CD4-positive, alpha-beta T cell treated with Interleukin-12 subunit alpha and Interleukin-12 subunit beta, for 1 hour (primary cell): ENCODE results near the gene CDC20.

Experiments
- DNase-seq: peaks from one replicate; pipeline ENCODE4 v3.0.0-alpha.2; 2020

CDC20 gene

DNA sequence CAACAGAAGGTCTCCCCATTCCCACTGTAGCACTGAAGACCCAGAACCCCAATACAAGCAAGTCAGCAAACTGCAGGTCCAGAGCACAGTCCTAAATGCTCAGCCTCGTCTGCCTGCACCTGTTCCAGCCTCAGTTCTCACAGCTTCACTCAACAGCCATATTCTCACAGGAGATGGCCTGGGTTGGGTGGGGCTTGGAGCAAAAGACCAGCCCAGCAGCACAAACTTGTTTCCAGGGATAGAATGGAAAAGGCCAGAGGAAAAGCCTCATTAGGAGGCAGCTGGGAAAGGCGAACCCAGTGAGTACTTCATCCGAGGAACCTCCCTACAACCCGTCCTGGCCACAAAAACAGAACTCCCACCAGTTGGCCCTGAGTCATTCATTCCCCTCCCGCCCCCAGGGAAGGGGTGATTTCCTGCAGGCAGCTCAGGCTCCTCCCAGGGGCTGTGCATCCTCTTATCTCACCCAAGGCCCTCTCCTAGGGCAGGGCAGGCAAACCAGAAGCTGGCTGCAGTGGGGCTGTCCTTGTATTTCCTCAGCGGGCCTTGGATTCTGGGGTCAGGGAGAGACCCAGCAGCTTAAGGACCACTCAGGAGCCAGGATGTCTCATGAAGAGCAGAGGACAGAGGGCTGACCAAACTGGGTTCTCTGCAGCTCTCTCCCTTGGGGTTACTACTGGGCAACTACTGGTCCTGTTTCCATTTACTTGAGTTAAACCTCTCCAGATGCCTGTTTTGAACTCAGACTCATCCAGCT is 28.6 kb upstream of the CDC20 start:
- no peak for DNase-seq

- no peak for DNase-seq
Observed at GRCh38 chr1:43331688-43332087, 27.1 kb upstream of the CDC20 start.

DNA sequence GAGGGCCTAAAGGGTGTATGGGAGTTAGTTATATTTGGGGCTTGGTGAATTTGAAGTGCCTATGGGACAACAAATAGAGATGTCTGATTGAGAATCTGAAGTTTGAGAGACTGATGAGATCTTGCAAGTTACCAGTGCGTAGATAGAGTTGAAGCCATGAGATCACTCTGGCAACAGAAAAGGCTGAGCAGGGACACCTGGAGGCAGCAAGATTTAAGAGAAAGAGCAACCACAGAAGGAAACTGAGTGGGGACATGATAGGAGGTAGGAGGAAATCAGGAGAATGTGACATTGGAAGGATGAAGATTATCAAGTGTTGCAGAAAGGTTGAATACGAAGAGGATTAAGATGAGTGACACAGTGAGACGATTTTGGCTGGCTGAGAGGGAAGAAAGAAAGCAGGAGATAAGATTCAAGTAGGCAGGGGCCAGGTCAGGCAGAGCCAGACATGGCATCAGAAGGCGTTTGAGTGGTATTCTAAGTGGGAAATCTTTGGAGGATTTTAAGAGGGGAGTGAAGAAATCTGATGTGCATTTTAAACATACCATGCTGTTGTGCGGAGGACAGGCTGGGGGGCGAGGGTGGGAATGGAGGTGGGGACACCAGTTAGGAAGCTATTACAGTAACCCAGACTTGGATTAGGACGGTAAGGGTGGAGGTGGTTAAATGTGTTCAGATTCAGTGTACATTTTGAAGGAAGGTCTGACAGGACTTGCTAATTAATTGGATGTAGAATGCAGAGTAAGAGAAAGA is 24.2 kb upstream of the CDC20 start:
- DNase-seq, result no peak

DNA sequence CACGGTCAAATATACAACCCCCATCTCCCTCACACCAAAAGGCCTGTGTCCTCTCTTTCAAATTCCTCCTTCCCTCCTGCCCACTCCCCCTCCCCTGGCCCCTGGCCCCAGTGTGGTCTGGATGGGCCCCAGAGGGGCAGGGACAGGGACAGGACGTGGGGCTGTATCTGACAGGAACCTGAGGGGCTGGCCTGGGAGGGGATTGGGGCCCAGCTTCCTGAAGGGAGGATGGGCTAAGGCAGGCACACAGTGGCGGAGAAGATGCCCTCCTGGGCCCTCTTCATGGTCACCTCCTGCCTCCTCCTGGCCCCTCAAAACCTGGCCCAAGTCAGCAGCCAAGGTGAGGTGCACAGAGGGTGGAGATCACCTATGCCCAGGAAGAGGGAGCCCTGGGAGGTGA is 21.2 kb upstream of the CDC20 start, which contains the start of gene MPL:
MPL (plus strand) TSS at position 231 of the 400 bp plus-strand sequence; CDS start at position 262, 31 bp downstream.
- no peak for DNase-seq

DNA sequence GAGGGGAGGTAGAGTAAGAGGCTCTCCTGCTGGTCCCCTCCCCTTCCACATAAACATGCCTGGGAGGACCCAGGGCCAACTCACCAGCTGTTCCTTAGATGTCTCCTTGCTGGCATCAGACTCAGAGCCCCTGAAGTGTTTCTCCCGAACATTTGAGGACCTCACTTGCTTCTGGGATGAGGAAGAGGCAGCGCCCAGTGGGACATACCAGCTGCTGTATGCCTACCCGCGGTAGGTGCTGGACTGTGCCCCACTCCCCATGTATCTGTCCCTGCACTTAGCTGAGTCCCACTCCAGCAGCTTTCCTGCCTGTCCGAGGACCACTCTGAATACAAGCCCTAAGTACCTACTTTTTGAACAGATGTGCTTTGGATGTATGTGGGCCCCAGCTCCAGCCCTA is 20.8 kb upstream of the CDC20 start:
- no peak for DNase-seq

GRCh38 chr1:43339584-43340232 is 19.1 kb upstream of the CDC20 start:
- DNase-seq, result no peak

DNA sequence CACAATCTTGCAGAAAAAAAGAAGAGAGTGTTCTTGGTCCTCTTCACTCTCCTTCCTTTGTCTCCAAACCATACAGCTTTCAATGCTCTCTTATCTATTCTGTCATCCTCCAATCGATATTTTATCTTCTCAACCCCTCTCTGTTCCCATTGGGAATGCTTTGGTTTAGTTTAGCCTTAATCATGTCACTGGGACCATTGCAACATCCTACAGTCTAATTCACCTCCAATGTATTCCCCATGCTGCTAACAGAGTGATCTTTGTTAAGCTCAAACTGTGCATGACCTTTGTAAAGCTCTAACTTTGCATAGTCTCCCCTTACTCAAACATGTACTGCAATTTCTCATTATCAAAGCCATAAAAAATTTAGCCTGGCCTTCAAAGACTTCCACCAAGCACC is 18.2 kb upstream of the CDC20 start:
- DNase-seq, result no peak

- DNase-seq, result no peak
Observed at GRCh38 chr1:43344267-43344850, 14.4 kb upstream of the CDC20 start.

DNA sequence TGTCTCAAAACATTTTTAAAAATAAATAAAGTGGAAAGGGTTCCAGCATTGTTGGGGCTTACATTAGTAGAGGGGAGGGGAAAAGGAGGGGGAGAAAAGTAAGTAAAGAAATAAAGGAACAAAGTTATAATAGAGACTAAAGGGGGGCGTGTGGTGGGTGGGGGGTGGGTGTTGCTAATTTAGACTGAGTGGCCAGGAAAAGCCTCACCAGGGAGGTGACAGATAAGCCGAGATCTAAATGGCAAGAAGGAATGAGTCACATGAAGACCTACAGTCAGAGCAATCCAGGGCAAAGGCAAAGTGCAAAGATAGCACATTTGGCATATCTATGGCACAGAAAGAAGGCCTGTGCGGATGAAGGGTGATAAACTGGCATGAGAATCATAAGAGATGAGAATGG is 13.7 kb upstream of the CDC20 start:
- DNase-seq, result no peak

DNA sequence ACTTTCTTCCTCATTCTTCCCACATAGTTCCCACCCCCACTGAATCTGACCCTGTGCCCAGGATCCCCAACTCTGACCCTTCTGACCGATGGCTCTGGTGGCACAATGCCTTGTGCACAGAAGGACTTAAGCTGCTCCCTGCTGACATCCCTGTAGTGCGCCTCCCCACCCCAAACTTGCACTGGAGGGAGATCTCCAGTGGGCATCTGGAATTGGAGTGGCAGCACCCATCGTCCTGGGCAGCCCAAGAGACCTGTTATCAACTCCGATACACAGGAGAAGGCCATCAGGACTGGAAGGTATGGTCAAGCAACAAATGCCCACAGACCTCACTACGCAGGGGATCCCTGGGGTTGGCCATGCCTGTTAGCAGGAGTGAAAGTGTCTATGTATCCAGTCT is 12.1 kb upstream of the CDC20 start:
- DNase-seq, result no peak

DNA sequence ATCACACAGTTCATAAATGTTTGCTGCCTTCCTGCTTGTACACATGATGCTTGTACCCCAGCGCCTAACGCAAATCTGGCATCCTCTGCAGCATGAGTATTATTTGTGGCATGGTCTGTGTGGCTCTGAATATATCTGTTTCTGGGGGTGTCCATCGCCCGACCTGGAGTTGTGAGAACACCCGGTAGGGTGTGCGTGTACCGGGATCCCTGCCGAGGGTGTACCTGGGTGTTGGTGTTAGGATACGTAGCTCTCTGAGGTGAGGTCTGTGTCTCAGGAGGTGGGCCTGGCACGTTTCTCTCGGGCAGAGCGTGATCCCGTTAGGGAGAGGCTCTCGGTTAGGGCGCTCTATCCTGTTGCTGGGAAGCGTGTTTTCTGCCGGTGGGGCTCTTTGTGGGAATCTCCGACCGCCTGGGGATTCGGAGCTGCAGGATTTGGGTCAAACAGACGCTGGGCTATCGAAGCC is 10.4 kb upstream of the CDC20 start:
- DNase-seq, result no peak

DNA sequence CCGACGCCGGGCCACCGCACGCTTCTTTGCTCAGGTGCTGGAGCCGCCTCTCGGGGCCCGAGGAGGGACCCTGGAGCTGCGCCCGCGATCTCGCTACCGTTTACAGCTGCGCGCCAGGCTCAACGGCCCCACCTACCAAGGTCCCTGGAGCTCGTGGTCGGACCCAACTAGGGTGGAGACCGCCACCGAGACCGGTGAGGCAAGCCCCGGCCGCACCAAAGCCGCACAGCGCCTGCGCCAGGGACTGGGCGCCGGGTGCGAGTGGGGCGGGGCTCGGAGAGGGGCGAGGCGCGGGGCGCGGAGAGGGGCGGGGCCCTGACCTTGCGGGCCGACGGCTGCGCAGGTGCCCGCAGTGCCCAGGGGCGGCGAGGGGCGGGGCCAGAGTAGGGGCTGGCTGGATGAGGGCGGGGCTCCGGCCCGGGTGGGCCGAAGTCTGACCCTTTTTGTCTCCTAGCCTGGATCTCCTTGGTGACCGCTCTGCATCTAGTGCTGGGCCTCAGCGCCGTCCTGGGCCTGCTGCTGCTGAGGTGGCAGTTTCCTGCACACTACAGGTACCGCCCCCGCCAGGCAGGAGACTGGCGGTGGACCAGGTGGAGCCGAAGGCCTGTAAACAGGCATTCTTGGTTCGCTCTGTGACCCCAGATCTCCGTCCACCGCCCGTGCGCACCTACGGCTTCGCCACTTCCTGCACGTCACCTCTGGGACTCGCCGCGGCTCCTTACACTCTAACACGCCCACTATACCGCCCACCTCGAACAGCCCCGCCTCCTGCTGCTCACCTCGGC is 9.8 kb upstream of the CDC20 start:
- peak; percentile 84 for DNase-seq

GRCh38 chr1:43349594-43350306 is 9.0 kb upstream of the CDC20 start:
- no peak for DNase-seq

DNA sequence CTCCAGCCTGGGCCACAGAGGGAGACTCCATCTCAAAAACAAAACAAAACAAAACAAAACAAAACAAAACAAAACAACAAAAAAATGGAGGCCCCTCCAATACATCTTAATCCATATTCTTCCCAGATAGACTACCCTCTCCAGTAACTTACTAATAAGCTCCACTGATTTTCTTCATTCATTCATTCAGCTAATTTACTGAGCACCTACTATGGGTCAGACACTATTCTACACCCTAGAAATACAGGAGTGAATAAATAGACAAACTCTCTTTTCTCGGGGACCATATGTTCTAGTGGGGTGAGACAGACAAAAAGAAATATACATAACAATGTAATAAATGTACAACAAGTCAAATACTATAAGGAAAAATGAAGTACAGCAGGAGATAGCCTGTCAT is 7.8 kb upstream of the CDC20 start:
- no peak for DNase-seq

DNA sequence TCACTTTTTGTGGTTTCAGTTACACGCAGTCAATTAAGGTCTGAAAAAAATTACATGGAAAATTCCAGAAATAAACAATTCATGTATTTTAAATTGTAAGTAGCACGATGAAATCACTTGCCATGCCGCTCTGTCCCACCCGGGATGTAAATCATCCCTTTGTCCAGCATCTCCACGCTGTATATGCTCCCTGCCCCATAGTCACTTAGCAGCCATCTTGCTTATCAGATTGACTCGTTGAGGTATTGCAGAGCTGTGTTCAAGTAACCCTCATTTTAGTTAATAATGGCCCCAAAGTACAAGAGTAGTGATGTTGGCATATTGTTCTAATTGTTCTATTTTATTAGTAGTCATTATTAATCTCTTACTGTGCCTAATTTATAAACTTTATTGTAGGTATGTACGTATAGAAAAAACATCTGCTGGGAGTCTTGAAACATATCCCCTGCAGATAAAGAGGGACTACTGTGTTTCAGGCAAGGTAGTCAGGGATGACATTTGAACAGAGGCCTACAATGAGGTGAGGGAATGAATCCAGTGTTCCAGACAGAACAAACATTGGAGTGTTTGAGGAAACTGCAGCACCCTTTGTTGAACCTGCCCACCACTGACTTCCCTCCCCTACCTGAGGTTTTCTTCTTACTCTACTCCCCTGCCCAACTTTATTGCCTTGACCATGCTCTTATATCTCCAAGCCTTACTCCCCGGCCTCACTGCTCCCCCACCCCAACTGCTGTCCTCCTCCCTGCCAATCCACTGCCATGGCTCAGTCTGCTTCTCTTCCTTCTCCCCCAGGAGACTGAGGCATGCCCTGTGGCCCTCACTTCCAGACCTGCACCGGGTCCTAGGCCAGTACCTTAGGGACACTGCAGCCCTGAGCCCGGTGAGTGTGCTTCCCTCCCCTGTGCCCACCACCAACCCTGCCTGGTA is 7.1 kb upstream of the CDC20 start:
- no peak for DNase-seq

DNA sequence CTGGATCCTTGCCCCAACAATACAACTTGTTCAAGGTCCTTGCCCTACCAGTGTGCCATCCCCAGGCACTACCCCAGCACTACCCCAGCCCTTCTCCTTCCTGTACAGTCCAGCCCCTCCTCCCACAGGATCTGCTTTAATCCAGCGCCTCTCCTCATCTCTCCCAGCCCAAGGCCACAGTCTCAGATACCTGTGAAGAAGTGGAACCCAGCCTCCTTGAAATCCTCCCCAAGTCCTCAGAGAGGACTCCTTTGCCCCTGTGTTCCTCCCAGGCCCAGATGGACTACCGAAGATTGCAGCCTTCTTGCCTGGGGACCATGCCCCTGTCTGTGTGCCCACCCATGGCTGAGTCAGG is 6.5 kb upstream of the CDC20 start:
- DNase-seq, result no peak

DNA sequence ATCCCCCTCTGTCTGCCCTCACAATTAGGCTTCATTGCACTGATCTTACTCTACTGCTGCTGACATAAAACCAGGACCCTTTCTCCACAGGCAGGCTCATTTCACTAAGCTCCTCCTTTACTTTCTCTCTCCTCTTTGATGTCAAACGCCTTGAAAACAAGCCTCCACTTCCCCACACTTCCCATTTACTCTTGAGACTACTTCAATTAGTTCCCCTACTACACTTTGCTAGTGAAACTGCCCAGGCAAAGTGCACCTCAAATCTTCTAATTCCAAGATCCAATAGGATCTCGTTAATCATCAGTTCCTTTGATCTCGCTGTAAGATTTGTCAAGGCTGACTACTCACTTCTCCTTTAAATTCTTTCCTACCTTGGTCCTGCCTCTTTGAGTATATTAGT is 5.9 kb upstream of the CDC20 start:
- DNase-seq, result no peak

DNA sequence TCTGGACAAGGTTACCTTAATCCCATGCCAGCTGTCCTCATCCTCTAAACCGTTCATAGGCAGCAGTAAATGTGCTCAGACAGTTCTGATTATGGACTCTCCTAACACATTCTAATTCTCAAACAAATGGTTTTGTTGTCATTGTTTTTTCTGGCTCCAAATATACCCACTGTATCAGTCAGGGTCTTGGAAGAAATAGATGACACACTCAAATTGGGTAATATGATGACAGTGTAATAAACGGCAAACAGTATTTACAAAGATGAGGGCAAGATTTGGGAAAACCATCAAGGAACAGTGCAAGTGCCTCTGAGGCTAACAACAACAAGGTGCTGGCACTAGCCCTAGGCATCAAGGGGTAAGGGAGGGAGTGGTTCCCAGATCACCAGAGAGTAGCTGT is 4.3 kb upstream of the CDC20 start:
- DNase-seq, result no peak

DNA sequence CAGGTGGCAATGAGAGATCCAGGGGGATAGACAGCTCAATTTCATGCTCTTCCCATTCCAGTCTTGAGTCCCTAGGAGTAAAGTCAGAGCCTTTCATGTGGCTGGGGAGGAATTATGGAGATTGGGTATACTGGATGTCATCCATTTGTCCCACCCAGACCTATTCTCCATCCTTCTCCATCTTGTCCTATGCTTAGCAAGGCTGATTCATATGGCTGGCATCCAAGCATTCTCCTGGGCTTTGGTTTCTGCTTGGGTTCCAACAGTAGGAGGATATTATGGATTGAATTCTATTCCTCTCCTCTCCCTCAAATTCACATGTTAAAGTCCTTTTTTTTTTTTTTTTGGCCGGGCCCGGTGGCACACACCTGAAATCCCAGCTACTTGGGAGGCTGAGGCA is 3.8 kb upstream of the CDC20 start:
- no peak for DNase-seq

DNA sequence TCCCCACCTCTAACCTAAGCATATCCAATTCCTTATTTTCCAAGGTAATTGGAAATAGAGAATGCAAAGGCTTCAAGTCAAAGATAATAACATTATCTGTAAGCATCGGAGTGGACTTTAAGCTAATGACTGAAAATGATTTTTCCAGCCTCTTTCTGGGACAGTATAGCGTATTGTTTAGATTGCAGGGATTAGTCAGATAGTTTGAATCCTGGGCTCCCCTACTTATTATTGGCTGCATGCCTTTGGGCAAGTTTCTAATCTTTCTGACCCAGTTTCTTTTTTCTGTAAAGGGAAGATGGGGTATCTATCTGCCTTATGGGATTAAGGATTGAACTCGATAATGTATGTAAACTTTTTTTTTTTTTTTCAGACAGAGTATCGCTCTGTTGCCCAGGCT is 1.5 kb upstream of the CDC20 start:
- no peak for DNase-seq
